CD4-positive, alpha-beta memory T cell (primary cell): ENCODE results near the gene C1orf21. TPM values are rescaled to one million over a fixed set of nuclear protein-coding genes. Genes with fewer than 3 reads are reported as not detected.

Source experiments
- CTCF ChIA-PET: fragments of 350-600 bp; sonication (Branson Sonifier 250); formaldehyde crosslinking; loops from one replicate; lab custom pipeline; 2021; ENCODE audit warnings: inconsistent platforms; ENCODE audit not compliant: partially characterized antibody; lab: Charles Lee
- POLR2A ChIA-PET: fragments of 350-600 bp; sonication (Branson Sonifier 250); formaldehyde crosslinking; loops from one replicate; lab custom pipeline; 2021; ENCODE audit not compliant: partially characterized antibody; lab: Charles Lee
- DNase-seq, 5 donors: peaks; one replicate each; pipeline versions ENCODE4 v3.0.0 to v3.0.0-alpha.2; 2020 to 2022; ENCODE audit warnings: mixed read lengths in 1 of 5
- H3K27ac ChIP-seq: one replicate; pipeline ENCODE4 v1.7.0; 2013; ENCODE audit warnings: low read depth, low read length
- H3K27me3 ChIP-seq: 2 replicates; pipeline ENCODE4 v1.7.0; 2013; ENCODE audit warnings: mild to moderate bottlenecking, low read length, moderate library complexity; ENCODE audit not compliant: insufficient read depth
- H3K36me3 ChIP-seq: 2 replicates; pipeline ENCODE4 v1.7.0; 2013; ENCODE audit warnings: mild to moderate bottlenecking, low read length, moderate library complexity; ENCODE audit not compliant: insufficient read depth
- H3K4me1 ChIP-seq: 2 replicates; pipeline ENCODE4 v1.7.0; 2013; ENCODE audit warnings: mild to moderate bottlenecking, low read length, moderate library complexity; ENCODE audit not compliant: insufficient read depth
- H3K4me3 ChIP-seq, 2 donors: one replicate each; pipeline ENCODE4 v1.7.0; 2013; ENCODE audit warnings: low read length in 2 of 2, mild to moderate bottlenecking in 1 of 2
- H3K9me3 ChIP-seq, 2 donors: one replicate each; pipeline ENCODE4 v1.7.0; 2013; ENCODE audit warnings: low read length in 2 of 2, control low read depth in 1 of 2; ENCODE audit not compliant: control insufficient read depth in 1 of 2
- H3K27ac Mint-ChIP-seq, 7 donors: one replicate each; pipeline ENCODE4 v1.8.0; 2020 to 2021; ENCODE audit warnings: mixed read lengths in 7 of 7, mild to moderate bottlenecking in 6 of 7, inconsistent platforms in 3 of 7, moderate library complexity in 3 of 7
- H3K27me3 Mint-ChIP-seq, 2 donors: one replicate each; pipeline ENCODE4 v1.8.0; 2020 to 2021; ENCODE audit warnings: mixed read lengths in 2 of 2
- H3K36me3 Mint-ChIP-seq, 2 donors: one replicate each; pipeline ENCODE4 v1.8.0; 2020 to 2021; ENCODE audit warnings: mixed read lengths in 2 of 2, inconsistent platforms in 1 of 2, mild to moderate bottlenecking in 1 of 2
- H3K4me1 Mint-ChIP-seq, 4 donors: one replicate each; pipeline ENCODE4 v1.8.0; 2020 to 2021; ENCODE audit warnings: mixed read lengths in 4 of 4, mild to moderate bottlenecking in 1 of 4
- H3K4me3 Mint-ChIP-seq, 8 donors: one replicate each; pipeline ENCODE4 v1.8.0; 2020 to 2021; ENCODE audit warnings: mixed read lengths in 8 of 8, mild to moderate bottlenecking in 7 of 8, moderate library complexity in 6 of 8, inconsistent platforms in 3 of 8
- H3K9me3 Mint-ChIP-seq, 8 donors: one replicate each; pipeline ENCODE4 v1.8.0; 2020 to 2021; ENCODE audit warnings: mixed read lengths in 8 of 8, mild to moderate bottlenecking in 5 of 8, inconsistent platforms in 3 of 8, moderate library complexity in 1 of 8
- intact Hi-C: fragments of 100-400 bp; cut with micrococcal nuclease; formaldehyde crosslinking; loops from one replicate; pipeline ENCODE4 v1.15.1; 2023
- polyA plus RNA-seq, 2 donors: library from polyadenylated mRNA; unstranded; fragments of 300-500 nt; fragmentation: Illumina TruSeq; gene quantifications; one replicate each; pipeline ENCODE4 v1.2.3, GENCODE V29; 2021
- total RNA-seq, 2 experiments: library from RNA; stranded (reverse); gene quantifications; one replicate each; pipeline ENCODE4 v1.2.3, GENCODE V29; 2021

Gene C1orf21
- total and polyA plus RNA-seq, 4 experiments from 2014 or later: 0.20 to 0.80 (median 0.55) TPM

- peaks cover 0 to 2% (median 0%) of the 10 kb centered on the region in 8 donors for H3K9me3 Mint-ChIP-seq
- peaks cover 2 to 8% of the 10 kb centered on the region in 2 donors for H3K27me3 Mint-ChIP-seq
- H3K9me3 ChIP-seq: no peaks in the 10 kb centered on the region
- H3K36me3 ChIP-seq: no peaks in the 10 kb centered on the region
- no peaks in the 10 kb centered on the region for H3K4me1 ChIP-seq
- POLR2A ChIA-PET: no interaction called here
- CTCF ChIA-PET: no interaction called here
- H3K4me3 ChIP-seq: no peak overlapping the region
- H3K27ac ChIP-seq: no peak overlapping the region
- no peak for DNase-seq
- H3K36me3 Mint-ChIP-seq: no peaks in the 10 kb centered on the region
- H3K4me1 Mint-ChIP-seq: no peaks in the 10 kb centered on the region
- intact Hi-C loops: no loop called here
- H3K27me3 ChIP-seq: peaks cover 3% of the 10 kb centered on the region
- H3K4me3 Mint-ChIP-seq: no peak overlapping the region
- H3K27ac Mint-ChIP-seq: no peak overlapping the region
These were observed 17.8 kb downstream of the C1orf21 start for GRCh38 chr1:184404727-184405027.

- H3K4me3 ChIP-seq: no peak overlapping the region
- ChIA-PET CTCF (no interaction called here), POLR2A (no interaction called here)
- no peaks in the 10 kb centered on the region for H3K4me1 ChIP-seq
- no peaks in the 10 kb centered on the region for H3K36me3 Mint-ChIP-seq
- no peaks in the 10 kb centered on the region for H3K9me3 ChIP-seq
- no peaks in the 10 kb centered on the region for H3K4me1 Mint-ChIP-seq
- H3K9me3 Mint-ChIP-seq: peaks cover 0 to 2% (median 0%) of the 10 kb centered on the region in 8 donors
- peaks cover 2 to 7% of the 10 kb centered on the region in 2 donors for H3K27me3 Mint-ChIP-seq
- no peak overlapping the region for H3K4me3 Mint-ChIP-seq
- H3K27me3 ChIP-seq: peaks cover 3% of the 10 kb centered on the region
- no peak overlapping the region for H3K27ac ChIP-seq
- H3K36me3 ChIP-seq: no peaks in the 10 kb centered on the region
- DNase-seq: no peak
- intact Hi-C loops: no loop called here
- H3K27ac Mint-ChIP-seq: no peak overlapping the region
These were observed 18.4 kb downstream of the C1orf21 start for GRCh38 chr1:184405094-184405800.

- no peak overlapping the region for H3K4me3 Mint-ChIP-seq
- H3K36me3 Mint-ChIP-seq: no peaks in the 10 kb centered on the region
- no peaks in the 10 kb centered on the region for H3K4me1 Mint-ChIP-seq
- POLR2A ChIA-PET: no interaction called here
- DNase-seq: no peak
- no peaks in the 10 kb centered on the region for H3K4me1 ChIP-seq
- peaks cover 0 to 2% (median 0%) of the 10 kb centered on the region in 8 donors for H3K9me3 Mint-ChIP-seq
- H3K27me3 ChIP-seq: peaks cover 3% of the 10 kb centered on the region
- H3K27me3 Mint-ChIP-seq: peaks cover 2 to 3% of the 10 kb centered on the region in 2 donors
- no peaks in the 10 kb centered on the region for H3K36me3 ChIP-seq
- CTCF ChIA-PET: no interaction called here
- H3K27ac Mint-ChIP-seq: no peak overlapping the region
- intact Hi-C loops: no loop called here
- H3K4me3 ChIP-seq: no peak overlapping the region
- no peaks in the 10 kb centered on the region for H3K9me3 ChIP-seq
- no peak overlapping the region for H3K27ac ChIP-seq
These were observed 18.9 kb downstream of the C1orf21 start for GRCh38 chr1:184405801-184406142.

GRCh38 chr1:184406479-184406878 is 19.6 kb downstream of the C1orf21 start:
- no peak overlapping the region for H3K4me3 Mint-ChIP-seq
- H3K27ac Mint-ChIP-seq: no peak overlapping the region
- CTCF ChIA-PET: no interaction called here

GRCh38 chr1:184407816-184408510 is 21.1 kb downstream of the C1orf21 start:
- Histone ChIP-seq H3K27me3 (no peaks in the 10 kb centered on the region), H3K27ac (no peak overlapping the region), H3K9me3 (no peaks in the 10 kb centered on the region), H3K4me3 (no peak overlapping the region), H3K36me3 (no peaks in the 10 kb centered on the region), H3K4me1 (no peaks in the 10 kb centered on the region)
- Mint-ChIP-seq H3K4me1 (no peaks in the 10 kb centered on the region), H3K9me3 (peaks cover 0 to 2% (median 0%) of the 10 kb centered on the region in 8 donors), H3K36me3 (no peaks in the 10 kb centered on the region), H3K27me3 (peaks cover 2 to 6% of the 10 kb centered on the region in 2 donors), H3K27ac (no peak overlapping the region), H3K4me3 (no peak overlapping the region)
- intact Hi-C loops: no loop called here
- no peak for DNase-seq
- CTCF ChIA-PET: interaction anchor here (0.6 kb wide), 1 partner anchor 123 kb away, joined by 5 read pairs; no protein-coding TSS in a partner anchor
- POLR2A ChIA-PET: no interaction called here

More at GRCh38 chr1:184406479-184406878, 19.6 kb downstream of the C1orf21 start:
- POLR2A ChIA-PET: no interaction called here
- H3K27me3 ChIP-seq: peaks cover 3% of the 10 kb centered on the region
- H3K36me3 ChIP-seq: no peaks in the 10 kb centered on the region
- no peaks in the 10 kb centered on the region for H3K36me3 Mint-ChIP-seq
- H3K27ac ChIP-seq: no peak overlapping the region
- intact Hi-C loops: no loop called here
- no peak for DNase-seq
- no peaks in the 10 kb centered on the region for H3K9me3 ChIP-seq
- no peak overlapping the region for H3K4me3 ChIP-seq
- no peaks in the 10 kb centered on the region for H3K4me1 Mint-ChIP-seq
- H3K9me3 Mint-ChIP-seq: peaks cover 0 to 2% (median 0%) of the 10 kb centered on the region in 8 donors
- peaks cover 2 to 3% of the 10 kb centered on the region in 2 donors for H3K27me3 Mint-ChIP-seq
- no peaks in the 10 kb centered on the region for H3K4me1 ChIP-seq

GRCh38 chr1:184408580-184408979 is 21.8 kb downstream of the C1orf21 start:
- Mint-ChIP-seq H3K4me3 (no peak overlapping the region), H3K4me1 (no peaks in the 10 kb centered on the region), H3K27ac (no peak overlapping the region), H3K27me3 (peaks cover 4 to 8% of the 10 kb centered on the region in 2 donors), H3K9me3 (peaks cover 0 to 2% (median 0%) of the 10 kb centered on the region in 8 donors), H3K36me3 (no peaks in the 10 kb centered on the region)
- no peak overlapping the region for H3K4me3 ChIP-seq
- no peaks in the 10 kb centered on the region for H3K4me1 ChIP-seq
- H3K27me3 ChIP-seq: no peaks in the 10 kb centered on the region
- H3K9me3 ChIP-seq: no peaks in the 10 kb centered on the region
- no peak for DNase-seq
- ChIA-PET POLR2A (no interaction called here), CTCF (interaction anchor here (0.6 kb wide), 1 partner anchor 122 kb away, joined by 5 read pairs; no protein-coding TSS in a partner anchor)
- intact Hi-C loops: no loop called here
- no peak overlapping the region for H3K27ac ChIP-seq
- no peaks in the 10 kb centered on the region for H3K36me3 ChIP-seq

- H3K4me1 ChIP-seq: no peaks in the 10 kb centered on the region
- no peak overlapping the region for H3K4me3 Mint-ChIP-seq
- no peaks in the 10 kb centered on the region for H3K27me3 ChIP-seq
- ChIA-PET CTCF (interaction anchor here (1.6 kb wide), 1 partner anchor 10 kb away, joined by 5 read pairs; no protein-coding TSS in a partner anchor), POLR2A (no interaction called here)
- no peaks in the 10 kb centered on the region for H3K36me3 Mint-ChIP-seq
- no peak overlapping the region for H3K27ac Mint-ChIP-seq
- H3K27me3 Mint-ChIP-seq: peaks cover 4 to 8% of the 10 kb centered on the region in 2 donors
- no peak overlapping the region for H3K4me3 ChIP-seq
- H3K36me3 ChIP-seq: no peaks in the 10 kb centered on the region
- no peak overlapping the region for H3K27ac ChIP-seq
- no peaks in the 10 kb centered on the region for H3K4me1 Mint-ChIP-seq
- no peaks in the 10 kb centered on the region for H3K9me3 ChIP-seq
- DNase-seq: no peak
- H3K9me3 Mint-ChIP-seq: peaks cover 0 to 2% (median 0%) of the 10 kb centered on the region in 8 donors
- intact Hi-C loops: no loop called here
These were observed 22.2 kb downstream of the C1orf21 start for GRCh38 chr1:184409011-184409410.
